Hepatocyte (in vitro differentiated cells): Measurements from ENCODE around the gene C10orf67. TPM values are rescaled to one million over a fixed set of nuclear protein-coding genes. Genes with fewer than 3 reads are reported as not detected.

Experiments
- DNase-seq: peaks from one replicate; pipeline ENCODE4 v3.0.0-alpha.2; 2016; ENCODE audit warnings: low spot score
- H2AFZ ChIP-seq: fragments of 200-600 bp; sonication (generic); 2 replicates; pipeline ENCODE4 v1.6.0; 2016; ENCODE audit warnings: antibody characterized with exemption, mild to moderate bottlenecking
- H3K27ac ChIP-seq: fragments of 200-600 bp; sonication (generic); 2 replicates; pipeline ENCODE4 v1.5.1; 2016; ENCODE audit warnings: mild to moderate bottlenecking
- H3K27me3 ChIP-seq: fragments of 200-600 bp; sonication (generic); 2 replicates; pipeline ENCODE4 v1.6.1; 2016
- H3K36me3 ChIP-seq: fragments of 200-600 bp; sonication (generic); replicated peaks from 2 replicates; pipeline ENCODE4 v1.5.1; 2016; ENCODE audit warnings: low read depth; ENCODE audit not compliant: insufficient read depth
- H3K4me1 ChIP-seq: fragments of 200-600 bp; sonication (generic); 2 replicates; pipeline ENCODE4 v1.5.1; 2016; ENCODE audit warnings: mild to moderate bottlenecking, moderate library complexity; ENCODE audit not compliant: insufficient read depth
- H3K4me2 ChIP-seq: fragments of 200-600 bp; sonication (generic); 2 replicates; pipeline ENCODE4 v1.6.0; 2016
- H3K4me3 ChIP-seq: fragments of 200-600 bp; sonication (generic); 2 replicates; pipeline ENCODE4 v1.5.1; 2016; ENCODE audit warnings: mild to moderate bottlenecking
- H3K79me2 ChIP-seq: fragments of 200-600 bp; sonication (generic); 2 replicates; pipeline ENCODE4 v1.6.0; 2017; ENCODE audit warnings: mild to moderate bottlenecking
- H3K9me2 ChIP-seq: fragments of 200-600 bp; sonication (generic); replicated peaks from 2 replicates; pipeline ENCODE4 v1.6.0; 2017; ENCODE audit warnings: mild to moderate bottlenecking; ENCODE audit not compliant: insufficient read depth
- H3K9me3 ChIP-seq: fragments of 200-600 bp; sonication (generic); 2 replicates; pipeline ENCODE4 v1.5.1; 2016; ENCODE audit warnings: low read depth, mild to moderate bottlenecking
- H4K20me1 ChIP-seq: fragments of 200-600 bp; sonication (generic); 2 replicates; pipeline ENCODE4 v1.6.0; 2016; ENCODE audit warnings: mild to moderate bottlenecking; ENCODE audit not compliant: insufficient read depth, poor library complexity, severe bottlenecking
- EZH2 ChIP-seq: fragments of 200-600 bp; sonication (generic); IDR thresholded peaks from 2 replicates; pipeline ENCODE4 v1.6.1; 2016; ENCODE audit warnings: antibody characterized with exemption, mild to moderate bottlenecking, borderline replicate concordance
- EZH2phosphoT487 ChIP-seq: fragments of 200-600 bp; sonication (generic); IDR thresholded peaks from one replicate; pipeline ENCODE4 v1.6.1; 2018; ENCODE audit warnings: antibody characterized with exemption, mild to moderate bottlenecking, low read depth, moderate library complexity; ENCODE audit not compliant: unreplicated experiment, severe bottlenecking
- WGBS: methylation state at CpG from one replicate; pipeline ENCODE4 v1.1.6; 2016; ENCODE audit warnings: low lambda C conversion rate; ENCODE audit errors: missing lambda C conversion rate; 5-methylcytosine and 5-hydroxymethylcytosine counted together
- polyA plus RNA-seq: library from polyadenylated mRNA; unstranded; fragments of >200 nt; fragmentation: Nextera tagmentation; extraction: Ambion mirVana; gene quantifications from 2 replicates; pipeline ENCODE4 v1.2.1, GENCODE V29; 2016
- total RNA-seq: library from RNA; depleted of rRNA; stranded (reverse); fragments of >200 nt; gene quantifications from 2 replicates; pipeline ENCODE4 v1.2.3, GENCODE V29; 2014
- TF ChIP-seq, protein P1 (sequence below): fragments of 200-600 bp; sonication (generic); IDR thresholded peaks from 2 replicates; pipeline ENCODE4 v1.5.1; 2016; ENCODE audit warnings: antibody characterized with exemption, mild to moderate bottlenecking; ENCODE audit not compliant: poor library complexity

C10orf67 gene
- total and polyA plus RNA-seq, 2 experiments from 2014 or later = 0.10 TPM; not detected in 1

DNA sequence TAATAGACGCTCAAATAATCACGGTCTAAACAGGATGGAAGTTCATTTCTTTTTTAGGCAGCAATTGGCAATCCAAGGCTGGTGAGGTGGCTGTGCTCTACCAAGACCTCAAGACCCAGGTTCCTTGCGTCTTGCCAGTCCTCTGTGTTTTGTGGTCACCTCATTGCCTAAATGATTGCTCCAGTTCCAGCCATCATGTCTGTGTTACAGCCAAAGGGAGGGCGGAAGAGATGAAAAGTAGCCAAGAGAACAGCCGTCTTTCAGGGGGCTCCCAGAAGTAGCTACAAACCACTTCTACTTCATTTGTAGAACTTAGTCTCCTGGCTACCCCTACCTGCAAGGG lies 19.2 kb upstream of the C10orf67 start:
- Histone ChIP-seq H3K9me2 (no peaks in the 10 kb centered on the region), H3K79me2 (no peaks in the 10 kb centered on the region), H3K4me3 (no peak overlapping the region), H3K4me1 (no peaks in the 10 kb centered on the region), H2AFZ (no peak overlapping the region), H3K27me3 (no peaks in the 10 kb centered on the region), H3K9me3 (no peaks in the 10 kb centered on the region), H3K4me2 (no peak overlapping the region), H3K27ac (no peak overlapping the region), H3K36me3 (no peaks in the 10 kb centered on the region), H4K20me1 (no peaks in the 10 kb centered on the region)
- TF ChIP-seq, protein P1, sequence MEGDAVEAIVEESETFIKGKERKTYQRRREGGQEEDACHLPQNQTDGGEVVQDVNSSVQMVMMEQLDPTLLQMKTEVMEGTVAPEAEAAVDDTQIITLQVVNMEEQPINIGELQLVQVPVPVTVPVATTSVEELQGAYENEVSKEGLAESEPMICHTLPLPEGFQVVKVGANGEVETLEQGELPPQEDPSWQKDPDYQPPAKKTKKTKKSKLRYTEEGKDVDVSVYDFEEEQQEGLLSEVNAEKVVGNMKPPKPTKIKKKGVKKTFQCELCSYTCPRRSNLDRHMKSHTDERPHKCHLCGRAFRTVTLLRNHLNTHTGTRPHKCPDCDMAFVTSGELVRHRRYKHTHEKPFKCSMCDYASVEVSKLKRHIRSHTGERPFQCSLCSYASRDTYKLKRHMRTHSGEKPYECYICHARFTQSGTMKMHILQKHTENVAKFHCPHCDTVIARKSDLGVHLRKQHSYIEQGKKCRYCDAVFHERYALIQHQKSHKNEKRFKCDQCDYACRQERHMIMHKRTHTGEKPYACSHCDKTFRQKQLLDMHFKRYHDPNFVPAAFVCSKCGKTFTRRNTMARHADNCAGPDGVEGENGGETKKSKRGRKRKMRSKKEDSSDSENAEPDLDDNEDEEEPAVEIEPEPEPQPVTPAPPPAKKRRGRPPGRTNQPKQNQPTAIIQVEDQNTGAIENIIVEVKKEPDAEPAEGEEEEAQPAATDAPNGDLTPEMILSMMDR = no peak
- TF ChIP-seq EZH2phosphoT487 = no peak
- no peak for TF ChIP-seq EZH2
- 98% methylated on average over 5 of the region's 5 CpGs for WGBS
- DNase-seq = no peak

DNA sequence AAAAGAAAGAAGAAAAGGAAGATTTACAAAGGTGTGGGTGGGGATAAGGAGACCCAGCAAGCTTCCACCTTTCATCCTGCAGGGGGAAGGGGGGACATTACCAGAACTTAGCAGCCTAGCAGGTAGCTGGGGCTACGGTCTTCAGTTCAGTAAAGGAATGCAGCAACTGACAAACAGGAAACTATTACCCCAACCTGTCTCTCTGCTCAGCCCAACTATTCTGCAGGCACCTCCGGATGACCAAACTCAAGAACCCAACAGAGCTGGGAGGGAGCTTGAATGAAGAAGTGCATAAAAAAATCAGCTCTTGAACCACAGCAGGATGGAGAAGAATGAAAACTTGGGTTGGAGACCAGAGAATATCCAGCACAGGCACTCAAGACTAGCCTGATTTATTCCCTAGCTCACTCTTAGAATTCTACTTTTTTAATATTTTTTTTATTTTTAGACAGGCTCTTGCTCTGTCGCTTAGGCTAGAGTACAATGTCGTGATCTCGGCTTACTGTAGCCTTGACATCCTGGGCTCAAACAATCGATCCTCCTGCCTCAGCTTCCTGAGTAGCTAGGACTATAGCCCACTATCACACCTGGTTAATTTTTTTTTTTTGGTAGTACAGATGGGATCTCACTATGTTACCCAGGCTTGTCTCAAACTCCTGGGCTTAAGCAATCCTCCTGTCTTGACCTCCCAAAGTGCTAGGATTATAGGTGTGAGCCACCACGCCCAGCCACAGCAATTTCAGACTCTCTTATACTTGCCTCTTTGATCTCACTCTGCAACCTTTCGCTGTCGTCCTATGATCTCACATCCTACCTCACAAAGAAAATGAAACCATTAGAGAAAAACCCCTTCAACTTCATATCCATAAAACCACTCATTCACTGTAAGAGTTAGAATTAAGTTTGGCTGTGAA lies 18.5 kb upstream of the C10orf67 start:
- H3K27ac ChIP-seq = no peak overlapping the region

DNA sequence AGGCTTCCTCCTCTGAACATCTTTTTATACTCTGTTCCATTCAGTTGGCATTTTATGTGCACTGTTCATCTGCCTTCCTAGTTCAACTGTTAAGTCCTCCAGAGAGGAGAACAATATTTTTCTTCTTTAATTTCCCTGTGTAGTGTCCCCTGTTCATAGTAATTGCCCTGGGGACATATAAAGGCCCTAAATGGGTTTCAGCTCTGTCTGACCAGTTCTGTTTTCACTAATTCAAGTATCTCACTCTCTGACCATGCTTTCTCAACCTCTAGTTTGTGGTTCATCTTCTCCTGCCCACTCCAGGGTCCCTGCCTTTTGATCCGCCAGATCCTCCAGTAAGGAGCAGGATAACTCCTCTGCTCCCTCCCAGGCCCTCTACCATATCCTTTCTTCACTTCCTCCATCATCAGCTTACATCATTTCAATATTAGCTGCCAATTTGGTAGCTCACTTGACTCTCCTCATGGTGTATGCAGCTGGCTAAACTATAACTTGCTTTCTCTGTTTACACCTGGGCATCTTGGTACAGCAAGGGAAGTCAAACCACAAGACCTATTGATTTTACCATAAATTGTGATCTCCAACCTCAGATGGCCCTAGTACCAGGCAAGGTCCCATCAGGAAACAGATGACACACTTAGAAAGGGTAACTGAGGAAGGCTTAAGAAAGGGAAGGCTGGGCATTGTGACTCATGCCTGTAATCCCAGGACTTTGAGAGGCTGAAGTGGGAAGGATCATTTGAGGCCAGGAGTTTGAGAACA lies 17.7 kb upstream of the C10orf67 start:
- Histone ChIP-seq H3K27ac (no peak overlapping the region), H3K79me2 (no peaks in the 10 kb centered on the region), H3K36me3 (no peaks in the 10 kb centered on the region), H3K4me2 (no peak overlapping the region), H3K27me3 (no peaks in the 10 kb centered on the region), H2AFZ (no peak overlapping the region), H3K9me2 (no peaks in the 10 kb centered on the region), H3K4me3 (no peak overlapping the region), H3K4me1 (no peaks in the 10 kb centered on the region), H4K20me1 (no peaks in the 10 kb centered on the region), H3K9me3 (no peaks in the 10 kb centered on the region)
- TF ChIP-seq EZH2phosphoT487 = no peak
- TF ChIP-seq EZH2 = no peak
- DNase-seq = no peak
- 95% methylated on average over 1 of the region's 1 CpG for WGBS

More for the DNA sequence above, 18.5 kb upstream of the C10orf67 start:
- no peak for DNase-seq
- Histone ChIP-seq H3K36me3 (no peaks in the 10 kb centered on the region), H2AFZ (no peak overlapping the region), H3K4me2 (no peak overlapping the region), H3K9me2 (no peaks in the 10 kb centered on the region), H3K9me3 (no peaks in the 10 kb centered on the region), H3K4me1 (no peaks in the 10 kb centered on the region), H3K79me2 (no peaks in the 10 kb centered on the region), H4K20me1 (no peaks in the 10 kb centered on the region), H3K27me3 (no peaks in the 10 kb centered on the region), H3K4me3 (no peak overlapping the region)
- 86% methylated on average over 9 of the region's 9 CpGs for WGBS
- TF ChIP-seq EZH2 (no peak), EZH2phosphoT487 (no peak)
- TF ChIP-seq, protein P1 = no peak

DNA sequence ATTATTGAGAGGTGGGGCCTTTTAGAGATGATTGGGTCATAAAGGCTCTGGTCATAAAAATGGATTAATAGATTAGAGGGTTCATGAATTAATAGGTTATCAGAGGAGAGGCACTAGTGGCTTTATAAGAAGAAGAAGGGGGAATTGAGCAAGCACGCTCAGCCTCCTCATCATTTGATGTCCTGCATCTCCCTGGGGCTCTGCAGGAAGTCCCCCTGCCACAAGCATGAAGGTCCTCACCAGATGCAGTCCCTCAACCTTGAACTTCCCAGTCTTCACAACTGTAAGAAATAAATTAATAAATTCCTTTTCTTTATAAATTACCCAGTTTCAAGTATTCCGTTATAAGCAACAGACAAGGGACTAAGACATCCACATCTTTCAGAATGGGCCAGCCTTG lies 17.1 kb upstream of the C10orf67 start:
- H3K9me2 ChIP-seq = no peaks in the 10 kb centered on the region
- 95% methylated on average over 2 of the region's 2 CpGs for WGBS

More for the DNA sequence above, 17.1 kb upstream of the C10orf67 start:
- Histone ChIP-seq H4K20me1 (no peaks in the 10 kb centered on the region), H3K27ac (no peak overlapping the region), H2AFZ (no peak overlapping the region), H3K27me3 (no peaks in the 10 kb centered on the region), H3K4me2 (no peak overlapping the region), H3K4me3 (no peak overlapping the region), H3K9me3 (no peaks in the 10 kb centered on the region), H3K36me3 (no peaks in the 10 kb centered on the region), H3K79me2 (no peaks in the 10 kb centered on the region), H3K4me1 (no peaks in the 10 kb centered on the region)
- DNase-seq = no peak
- TF ChIP-seq, protein P1 = no peak
- no peak for TF ChIP-seq EZH2
- no peak for TF ChIP-seq EZH2phosphoT487
